Sigmoid colon (tissue), 4 donors: ENCODE data around the gene PTH1R.
A peak's percentile ranks its signal among the peaks of the same experiment; 100 is the strongest.

ENCODE experiments used
- CTCF ChIP-seq, 4 experiments: fragments of 450-650 bp in 3 of 4; fragments of 200-600 bp in 1 of 4; IDR thresholded peaks; one replicate each; pipeline ENCODE4 v1.5.1; 2016 to 2019; ENCODE audit warnings: antibody characterized with exemption in 4 of 4, mild to moderate bottlenecking in 3 of 4, moderate library complexity in 2 of 4
- EP300 ChIP-seq, 4 donors: sonication (generic); formaldehyde crosslinking; IDR thresholded peaks; one replicate each; pipeline ENCODE4 v1.6.1; 2017; ENCODE audit warnings: antibody characterized with exemption in 4 of 4
- POLR2A ChIP-seq, 2 donors: fragments of 450-650 bp; IDR thresholded peaks; one replicate each; pipeline ENCODE4 v1.6.1; 2016; ENCODE audit warnings: antibody characterized with exemption in 2 of 2, mild to moderate bottlenecking in 2 of 2, moderate library complexity in 2 of 2
- POLR2AphosphoS5 ChIP-seq, 4 donors: sonication (generic); formaldehyde crosslinking; IDR thresholded peaks; one replicate each; pipeline ENCODE4 v1.6.1; 2017; ENCODE audit warnings: antibody characterized with exemption in 4 of 4

GRCh38 chr3:46866720-46867549, 10.6 kb upstream of the PTH1R start:
- TF ChIP-seq CTCF (IDR thresholded peaks at IDR 0.05) (peak; percentile 85 to 91 (median 89)), POLR2A (IDR thresholded peaks at IDR 0.05) (no peak), EP300 (IDR thresholded peaks at IDR 0.05) (no peak), POLR2AphosphoS5 (IDR thresholded peaks at IDR 0.05) (no peak)
